ENCODE data around the gene CCDC71. TPM values are rescaled to one million over a fixed set of nuclear protein-coding genes. Genes with fewer than 3 reads are reported as not detected.

CCDC71 gene
- total RNA-seq, 1 donor from 2014 or later: 29.8 TPM

DNA sequence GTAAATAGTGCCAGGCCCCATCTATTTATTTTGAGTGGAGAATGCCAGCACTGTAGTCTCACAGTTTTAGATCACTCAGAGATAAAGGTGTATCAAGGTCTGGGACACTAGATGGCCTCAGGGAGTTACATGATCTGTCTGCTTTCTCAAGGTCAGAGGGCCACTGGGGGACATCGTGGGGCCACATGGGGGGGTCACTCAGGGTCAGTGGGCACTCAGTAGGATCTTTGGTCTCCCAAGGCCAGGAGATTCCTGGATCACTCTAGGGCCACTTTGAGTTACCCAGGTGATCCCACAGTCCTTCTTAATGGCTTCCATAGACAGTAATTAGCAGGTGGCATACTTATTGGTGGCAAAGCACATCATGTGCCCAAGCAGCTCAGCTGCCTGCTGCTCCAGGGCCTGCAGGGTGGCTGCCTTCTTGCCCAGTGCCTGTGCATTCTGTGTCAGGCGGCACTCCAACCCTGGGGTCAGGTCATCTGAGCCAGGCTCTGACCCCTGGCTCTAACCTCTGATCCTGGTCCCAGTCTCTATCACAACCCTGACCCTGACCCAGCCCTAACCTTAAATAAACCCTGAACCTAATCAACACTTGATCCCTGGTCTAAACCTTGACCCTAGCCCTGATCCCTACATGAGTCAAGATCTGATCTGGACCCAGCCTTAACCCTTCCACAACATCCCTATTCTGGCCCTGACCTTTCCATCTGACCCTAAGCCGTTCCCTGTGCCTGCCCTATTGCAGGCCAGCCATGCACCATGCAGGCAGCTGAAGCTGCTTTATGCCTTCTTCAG is 31.5 kb downstream of the CCDC71 start:
- DNase-seq (ENCODE audit: low spot score, unreplicated experiment): no peak
- TF ChIP-seq, protein P1, sequence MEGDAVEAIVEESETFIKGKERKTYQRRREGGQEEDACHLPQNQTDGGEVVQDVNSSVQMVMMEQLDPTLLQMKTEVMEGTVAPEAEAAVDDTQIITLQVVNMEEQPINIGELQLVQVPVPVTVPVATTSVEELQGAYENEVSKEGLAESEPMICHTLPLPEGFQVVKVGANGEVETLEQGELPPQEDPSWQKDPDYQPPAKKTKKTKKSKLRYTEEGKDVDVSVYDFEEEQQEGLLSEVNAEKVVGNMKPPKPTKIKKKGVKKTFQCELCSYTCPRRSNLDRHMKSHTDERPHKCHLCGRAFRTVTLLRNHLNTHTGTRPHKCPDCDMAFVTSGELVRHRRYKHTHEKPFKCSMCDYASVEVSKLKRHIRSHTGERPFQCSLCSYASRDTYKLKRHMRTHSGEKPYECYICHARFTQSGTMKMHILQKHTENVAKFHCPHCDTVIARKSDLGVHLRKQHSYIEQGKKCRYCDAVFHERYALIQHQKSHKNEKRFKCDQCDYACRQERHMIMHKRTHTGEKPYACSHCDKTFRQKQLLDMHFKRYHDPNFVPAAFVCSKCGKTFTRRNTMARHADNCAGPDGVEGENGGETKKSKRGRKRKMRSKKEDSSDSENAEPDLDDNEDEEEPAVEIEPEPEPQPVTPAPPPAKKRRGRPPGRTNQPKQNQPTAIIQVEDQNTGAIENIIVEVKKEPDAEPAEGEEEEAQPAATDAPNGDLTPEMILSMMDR (IDR thresholded peaks at IDR 0.05; ENCODE audit: unreplicated experiment): no peak
- Mint-ChIP-seq H3K4me1 (ENCODE audit: low read depth) (peaks cover 14% of the 10 kb centered on the region), H3K27me3 (no peaks in the 10 kb centered on the region), H3K27ac (peak overlapping the region; percentile 59), H3K9me3 (ENCODE audit: low read depth) (no peaks in the 10 kb centered on the region), H3K36me3 (ENCODE audit: insufficient read depth) (no peaks in the 10 kb centered on the region), H3K4me3 (ENCODE audit: low read depth) (peak overlapping the region; percentile 88)

DNA sequence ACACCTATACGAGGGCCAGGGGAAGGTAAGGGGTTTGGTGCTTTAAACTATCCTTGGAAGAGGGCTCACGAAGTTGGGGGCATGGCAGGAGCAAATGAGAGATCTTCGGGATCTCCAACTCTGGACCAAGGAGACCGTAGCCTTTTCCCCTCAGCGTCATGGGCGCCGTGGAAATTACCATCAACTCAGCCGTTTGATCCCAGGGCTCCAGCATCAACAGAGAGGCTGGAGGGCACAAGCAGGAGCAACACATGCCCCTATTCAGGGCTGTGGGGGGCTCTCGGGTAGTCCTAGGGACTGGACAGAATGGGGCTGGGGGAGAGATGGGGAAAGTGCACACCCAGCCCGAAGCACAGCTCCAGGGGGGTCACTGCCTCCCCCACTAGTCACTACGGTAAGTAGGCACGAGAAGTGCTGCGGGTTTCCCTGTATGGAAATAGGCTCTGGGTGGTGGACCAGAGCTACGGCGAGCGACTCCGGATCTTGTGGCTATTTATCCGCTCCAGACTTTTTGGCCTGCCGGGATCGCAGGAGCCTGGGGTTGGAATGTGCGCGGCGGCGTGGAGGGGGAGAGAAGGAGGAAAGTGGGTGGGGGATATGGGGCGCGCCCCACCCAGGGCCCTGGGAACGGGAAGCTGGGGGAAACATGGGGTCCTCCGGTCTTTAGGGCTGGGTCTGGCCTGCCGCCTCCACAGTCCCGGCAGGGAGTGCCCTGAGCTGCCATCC is 32.7 kb downstream of the CCDC71 start:
- TF ChIP-seq, protein P1 (IDR thresholded peaks at IDR 0.05; ENCODE audit: unreplicated experiment): no peak
- Mint-ChIP-seq H3K27ac (peak overlapping the region; percentile 95), H3K27me3 (no peaks in the 10 kb centered on the region), H3K9me3 (ENCODE audit: low read depth) (no peaks in the 10 kb centered on the region), H3K4me3 (ENCODE audit: low read depth) (peak overlapping the region; percentile 88), H3K36me3 (ENCODE audit: insufficient read depth) (no peaks in the 10 kb centered on the region), H3K4me1 (ENCODE audit: low read depth) (peaks cover 14% of the 10 kb centered on the region)
- DNase-seq (ENCODE audit: low spot score, unreplicated experiment): peak; percentile 70

DNA sequence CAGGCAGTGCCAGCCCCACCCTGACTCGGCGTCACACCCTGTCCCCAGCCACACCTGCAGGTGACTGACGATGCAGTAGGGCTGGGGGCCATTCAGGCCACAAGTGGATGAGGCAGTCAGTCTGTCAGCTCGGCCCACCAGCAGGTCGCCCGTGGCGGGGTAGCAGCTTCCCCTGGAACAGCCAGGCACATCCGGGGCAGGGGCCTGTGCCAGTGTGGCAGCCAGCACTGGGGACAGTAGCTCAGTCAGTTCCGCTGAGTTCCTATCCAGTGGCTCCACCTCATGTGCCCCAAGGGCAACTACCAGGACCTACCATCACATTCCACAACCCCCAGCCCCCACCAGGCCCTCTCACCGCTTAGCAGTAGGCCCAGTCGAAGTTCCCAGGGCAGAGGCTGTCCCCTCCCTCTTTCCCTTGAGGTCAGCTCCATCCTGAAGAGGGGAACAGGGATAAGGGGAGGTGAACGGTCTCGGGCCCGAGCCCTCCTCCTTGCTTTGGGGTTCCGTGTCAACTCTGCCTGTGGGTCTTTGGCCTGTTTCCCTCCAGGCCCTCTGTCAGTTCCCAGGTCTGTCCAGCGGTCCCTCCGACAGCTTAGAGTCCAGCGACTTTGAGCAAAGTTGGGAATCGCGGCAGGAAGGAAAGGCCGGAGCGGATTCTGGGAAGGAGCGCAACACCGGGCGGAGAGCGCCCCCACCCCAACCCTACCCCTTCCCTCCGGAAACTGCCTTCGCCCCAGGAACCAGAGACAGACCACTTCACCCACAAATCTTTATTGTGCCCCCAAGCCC is 33.5 kb downstream of the CCDC71 start, which contains the start of gene LAMB2:
Gene LAMB2, minus strand, starts transcription at position 614 of the 789 bp plus-strand sequence. Its CDS starts 183 bp downstream, at position 431.
- Mint-ChIP-seq H3K4me1 (ENCODE audit: low read depth) (peaks cover 14% of the 10 kb centered on the region), H3K9me3 (ENCODE audit: low read depth) (no peaks in the 10 kb centered on the region), H3K27ac (peak within 1 kb of the TSS; percentile 95), H3K27me3 (no peaks in the 10 kb centered on the region), H3K4me3 (ENCODE audit: low read depth) (peak within 1 kb of the TSS; percentile 88), H3K36me3 (ENCODE audit: insufficient read depth) (no peaks in the 10 kb centered on the region)
- peak; percentile 57 for DNase-seq (ENCODE audit: low spot score, unreplicated experiment)
- TF ChIP-seq, protein P1 (IDR thresholded peaks at IDR 0.05; ENCODE audit: unreplicated experiment): no peak

DNA sequence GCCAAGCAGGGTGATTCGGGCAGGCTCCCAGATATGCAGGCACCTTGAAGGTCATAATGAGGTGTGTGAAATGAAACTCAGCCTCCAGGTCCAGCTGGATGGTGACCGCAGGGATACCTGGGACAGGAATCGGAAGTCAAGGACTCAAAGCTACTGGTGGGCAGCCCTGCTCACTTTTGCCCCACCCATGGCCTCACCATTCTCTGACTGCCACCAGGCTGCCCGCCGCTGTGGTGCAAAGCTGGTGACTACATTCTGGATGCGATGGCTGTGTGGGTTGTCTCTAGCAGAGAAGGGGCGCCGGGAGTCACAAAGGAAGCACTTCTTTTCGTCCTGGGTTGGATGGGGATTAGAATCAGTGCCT is 34.1 kb downstream of the CCDC71 start:
- no peak for DNase-seq (ENCODE audit: low spot score, unreplicated experiment)
- no peaks in the 10 kb centered on the region for H3K36me3 Mint-ChIP-seq (ENCODE audit: insufficient read depth)
- peaks cover 14% of the 10 kb centered on the region for H3K4me1 Mint-ChIP-seq (ENCODE audit: low read depth)
- no peaks in the 10 kb centered on the region for H3K9me3 Mint-ChIP-seq (ENCODE audit: low read depth)
- peak overlapping the region; percentile 95 for H3K27ac Mint-ChIP-seq
- no peaks in the 10 kb centered on the region for H3K27me3 Mint-ChIP-seq
- peak overlapping the region; percentile 88 for H3K4me3 Mint-ChIP-seq (ENCODE audit: low read depth)
- TF ChIP-seq, protein P1 (IDR thresholded peaks at IDR 0.05; ENCODE audit: unreplicated experiment): no peak

DNA sequence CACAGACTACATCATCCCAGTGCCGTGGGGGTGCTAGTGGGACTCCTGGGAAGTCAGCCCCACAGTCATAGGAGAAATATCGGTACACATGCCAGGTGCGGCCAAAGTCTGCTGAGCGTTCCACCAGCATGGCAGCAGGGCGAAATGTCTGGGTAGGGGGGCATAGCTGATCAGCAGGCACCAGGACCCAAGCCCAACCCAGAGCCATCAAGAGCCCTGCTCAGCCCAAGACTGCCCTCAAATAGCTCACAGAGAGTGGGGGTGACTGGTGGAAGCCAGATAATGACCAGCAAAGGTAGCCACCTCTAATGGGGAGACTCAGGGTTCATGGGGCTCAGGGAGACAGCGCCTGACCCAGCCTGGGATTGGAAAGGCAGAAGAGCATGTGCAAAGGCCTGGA is 34.6 kb downstream of the CCDC71 start:
- Mint-ChIP-seq H3K4me1 (ENCODE audit: low read depth) (peaks cover 14% of the 10 kb centered on the region), H3K9me3 (ENCODE audit: low read depth) (no peaks in the 10 kb centered on the region), H3K4me3 (ENCODE audit: low read depth) (peak overlapping the region; percentile 88), H3K27me3 (no peaks in the 10 kb centered on the region), H3K36me3 (ENCODE audit: insufficient read depth) (no peaks in the 10 kb centered on the region), H3K27ac (peak overlapping the region; percentile 91)
- TF ChIP-seq, protein P1 (IDR thresholded peaks at IDR 0.05; ENCODE audit: unreplicated experiment): no peak
- no peak for DNase-seq (ENCODE audit: low spot score, unreplicated experiment)

All from progenitor cell of endocrine pancreas (in vitro differentiated cells).